MV-4-11 (cell line): ENCODE measurements around the gene GPX3.

Experiments used
- DNase-seq: peaks from one replicate; lab custom pipeline; 2025; lab: John Stamatoyannopoulos, UW

The GPX3 gene

DNA sequence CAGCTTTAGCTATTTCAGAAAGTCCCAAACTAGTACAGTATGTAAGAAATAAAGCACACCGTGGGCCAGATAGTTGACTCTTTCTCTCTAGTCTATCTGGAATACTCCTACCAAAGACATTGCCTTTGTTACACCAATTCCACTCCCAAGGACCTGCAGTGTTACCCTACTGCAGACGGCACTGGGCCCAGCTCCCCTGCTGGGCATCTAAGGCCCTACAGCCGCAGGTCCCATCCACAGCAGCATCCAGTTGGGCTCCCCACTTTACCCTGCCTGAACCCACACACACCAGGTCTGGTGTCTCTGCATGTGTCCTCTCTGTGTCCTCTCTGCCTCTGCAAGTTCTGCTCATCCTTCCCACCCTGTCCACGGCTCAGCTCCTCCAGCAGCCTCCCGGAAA, 37.9 kb downstream of the GPX3 start:
- no peak for DNase-seq

DNA sequence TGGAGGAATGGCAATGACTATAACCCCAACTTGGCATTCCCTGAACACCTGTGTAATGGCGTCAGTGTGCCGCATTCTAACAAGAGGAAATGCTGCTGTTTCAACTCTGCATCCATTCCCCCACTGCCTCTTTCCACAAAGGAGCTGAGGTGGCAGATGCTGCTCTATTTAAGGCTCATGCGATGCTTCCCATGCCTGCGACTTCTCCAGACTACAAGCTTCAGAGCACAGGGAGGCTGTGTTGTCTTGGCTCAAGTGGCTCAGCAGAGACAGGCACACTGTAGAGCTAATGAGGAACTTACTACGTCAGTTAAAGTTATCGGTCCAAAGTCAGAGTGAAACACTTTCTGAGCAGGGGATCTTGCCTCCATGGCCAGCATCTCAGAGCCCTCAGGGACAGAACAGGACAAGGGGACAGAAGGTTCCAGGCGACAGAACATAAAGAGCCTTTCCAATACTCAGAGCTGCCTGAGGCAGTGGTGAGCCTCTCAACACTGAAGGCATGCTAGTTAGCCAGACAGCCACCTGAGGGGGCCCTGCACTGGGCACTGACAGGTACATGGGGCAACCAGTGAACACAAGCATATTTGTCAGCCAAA, 38.6 kb downstream of the GPX3 start:
- peak; percentile 58 for DNase-seq

DNA sequence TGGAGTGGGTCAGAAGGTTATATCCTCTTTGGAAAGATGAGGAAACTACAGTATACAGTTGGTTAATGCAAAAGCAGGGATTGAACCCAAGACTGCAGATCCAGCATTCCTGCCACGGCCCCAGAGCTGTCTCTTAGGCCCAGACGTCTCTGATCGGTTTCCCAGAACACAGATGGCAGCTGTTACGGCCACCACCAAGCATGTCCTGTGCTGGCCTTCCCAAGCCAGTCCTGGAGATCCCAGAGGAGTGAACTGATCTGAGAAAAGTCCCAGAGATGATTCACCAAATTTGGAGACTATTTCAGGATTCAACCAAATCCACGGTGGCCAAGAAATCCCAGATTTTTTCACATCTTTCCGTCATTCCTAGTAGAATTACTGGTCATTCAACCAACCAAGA, 40.4 kb downstream of the GPX3 start:
- no peak for DNase-seq

DNA sequence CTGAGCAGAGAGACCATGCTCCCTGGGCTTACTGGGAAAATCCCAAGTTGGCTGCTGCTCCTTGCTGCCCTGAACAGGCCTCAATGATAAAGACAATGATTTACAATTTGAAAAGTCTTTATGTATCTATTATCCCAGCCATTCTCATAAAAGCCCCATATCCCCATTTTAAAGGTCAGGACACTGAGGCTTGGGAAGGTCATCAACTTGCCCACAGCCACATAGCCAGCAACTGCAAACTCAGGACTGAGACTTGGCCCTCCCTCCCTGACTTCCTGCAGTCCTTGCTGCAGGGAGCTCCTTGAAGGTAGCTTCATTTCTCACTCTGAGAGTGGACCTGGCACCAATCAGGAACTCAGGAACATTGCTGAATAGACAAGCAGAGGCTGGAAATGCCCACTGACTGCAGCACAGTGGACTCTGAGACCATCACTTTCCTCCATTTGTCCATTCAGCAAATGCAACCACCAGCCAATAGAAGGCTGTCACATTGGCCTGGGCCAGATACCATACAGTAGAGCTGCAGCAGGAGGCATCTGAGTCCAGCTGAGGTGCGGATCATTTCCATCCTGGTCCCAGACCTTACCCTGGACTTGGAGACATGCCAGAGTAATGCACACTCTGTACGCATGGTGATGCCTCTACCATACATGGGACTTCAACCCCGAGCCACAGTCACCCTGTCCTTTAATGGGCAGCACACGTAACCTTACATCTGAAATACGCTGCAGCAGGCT, 42.2 kb downstream of the GPX3 start:
- DNase-seq = no peak

DNA sequence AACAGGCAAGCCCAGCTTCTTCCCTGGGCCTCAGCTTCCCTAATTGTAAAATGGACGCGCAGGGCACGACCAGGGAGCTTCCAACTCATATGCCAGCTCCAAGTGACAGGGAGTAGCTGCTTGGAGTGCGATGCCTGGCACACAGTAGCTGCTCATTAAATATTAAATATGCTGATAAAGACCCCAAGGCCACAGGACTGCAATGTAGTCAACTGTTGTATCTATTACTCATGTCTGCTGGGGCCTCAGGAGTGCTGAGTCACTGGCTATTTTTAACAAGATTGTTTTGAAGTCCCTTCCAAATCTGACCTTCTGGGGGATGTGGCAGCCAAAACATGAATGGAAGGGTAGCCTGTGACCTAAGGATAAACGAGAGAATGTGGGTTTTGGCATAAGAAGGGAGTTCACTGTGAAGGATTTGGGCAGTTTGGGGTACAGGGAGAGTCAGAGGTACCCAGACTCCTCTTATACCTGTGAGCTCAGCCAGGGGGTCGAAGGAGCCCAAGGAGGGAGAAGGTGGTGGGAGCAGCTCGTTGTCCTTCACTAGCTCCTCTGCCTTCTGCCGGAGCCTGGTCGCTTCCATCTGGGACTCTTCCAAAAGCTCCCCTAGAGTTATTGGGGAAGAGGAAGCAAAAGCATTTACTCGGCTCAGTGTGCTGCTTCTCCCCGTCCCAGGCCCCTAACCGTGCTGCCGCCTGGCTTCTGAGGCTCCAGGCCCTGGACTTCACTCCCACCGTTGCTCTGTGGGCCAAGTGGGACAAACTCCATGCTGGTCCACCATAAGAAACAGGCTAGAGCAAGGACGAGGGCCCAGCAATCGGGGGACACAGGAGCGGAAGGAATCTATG, 43.0 kb downstream of the GPX3 start:
- DNase-seq = peak; percentile 76

DNA sequence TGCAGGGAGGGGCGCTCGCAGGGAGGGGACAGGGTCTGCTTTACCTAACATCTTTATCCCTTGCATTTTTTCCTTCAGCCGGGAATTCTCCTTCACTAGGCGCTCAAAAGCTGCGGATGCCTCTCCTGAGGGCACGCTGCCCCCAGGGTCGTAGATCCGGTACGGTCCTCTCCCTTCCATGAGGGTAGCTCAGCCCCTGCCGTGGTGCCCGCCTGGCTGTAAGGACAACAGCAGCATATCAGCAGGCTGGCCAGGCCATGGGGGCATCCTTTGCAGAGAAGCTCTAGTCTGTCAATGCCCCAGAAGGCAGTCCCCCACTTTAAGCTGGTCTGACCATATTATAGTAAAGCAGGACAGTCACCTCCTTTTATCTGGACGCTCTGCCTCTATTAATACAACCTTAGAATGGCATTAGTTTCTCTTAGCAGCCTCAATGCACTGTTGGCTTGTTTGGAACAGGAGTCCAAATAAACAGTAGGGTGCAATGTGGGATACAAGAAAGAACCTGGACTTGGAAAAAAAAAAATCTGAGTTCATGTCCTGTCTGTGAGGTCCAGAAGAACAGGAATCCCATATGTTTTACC, 44.6 kb downstream of the GPX3 start:
- DNase-seq = no peak

DNA sequence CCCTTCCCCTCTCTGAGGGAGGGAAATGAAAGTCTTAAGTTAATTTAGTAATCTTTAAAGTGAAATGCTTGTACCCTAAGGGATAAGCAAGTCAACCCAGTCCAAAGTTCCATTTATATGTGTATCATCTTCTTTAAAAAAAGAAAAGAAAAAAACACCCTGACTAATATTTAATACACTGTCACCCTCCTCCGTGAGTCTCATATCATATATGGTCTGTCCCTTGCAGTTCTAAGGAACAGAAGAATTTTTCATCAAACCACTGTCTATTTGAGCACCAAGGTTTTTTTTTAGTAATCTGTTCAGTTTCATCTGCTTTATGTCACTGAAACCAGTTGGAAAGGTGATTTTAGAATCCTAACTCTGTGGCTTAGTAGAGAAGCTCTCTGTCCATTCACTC, 45.2 kb downstream of the GPX3 start:
- DNase-seq = peak; percentile 11

DNA sequence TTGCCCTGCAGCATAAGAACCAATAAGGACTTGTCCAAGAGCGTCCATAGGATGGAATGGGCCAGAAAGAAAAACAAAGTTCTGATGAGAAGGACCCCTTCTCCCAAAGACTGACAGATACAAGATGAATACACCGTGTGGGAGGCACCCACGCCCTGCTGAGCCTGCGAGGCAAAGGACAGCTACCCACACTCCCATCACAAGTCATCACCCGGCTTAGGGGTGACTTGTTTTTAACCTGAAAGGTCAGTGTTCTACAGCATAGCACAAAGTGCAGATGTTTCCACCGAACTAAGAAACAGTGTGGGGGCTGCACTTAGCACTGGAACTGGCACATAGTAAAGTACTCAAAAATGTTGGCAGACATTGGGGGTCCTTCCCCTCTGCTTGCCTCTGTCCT, 46.5 kb downstream of the GPX3 start:
- DNase-seq = no peak

DNA sequence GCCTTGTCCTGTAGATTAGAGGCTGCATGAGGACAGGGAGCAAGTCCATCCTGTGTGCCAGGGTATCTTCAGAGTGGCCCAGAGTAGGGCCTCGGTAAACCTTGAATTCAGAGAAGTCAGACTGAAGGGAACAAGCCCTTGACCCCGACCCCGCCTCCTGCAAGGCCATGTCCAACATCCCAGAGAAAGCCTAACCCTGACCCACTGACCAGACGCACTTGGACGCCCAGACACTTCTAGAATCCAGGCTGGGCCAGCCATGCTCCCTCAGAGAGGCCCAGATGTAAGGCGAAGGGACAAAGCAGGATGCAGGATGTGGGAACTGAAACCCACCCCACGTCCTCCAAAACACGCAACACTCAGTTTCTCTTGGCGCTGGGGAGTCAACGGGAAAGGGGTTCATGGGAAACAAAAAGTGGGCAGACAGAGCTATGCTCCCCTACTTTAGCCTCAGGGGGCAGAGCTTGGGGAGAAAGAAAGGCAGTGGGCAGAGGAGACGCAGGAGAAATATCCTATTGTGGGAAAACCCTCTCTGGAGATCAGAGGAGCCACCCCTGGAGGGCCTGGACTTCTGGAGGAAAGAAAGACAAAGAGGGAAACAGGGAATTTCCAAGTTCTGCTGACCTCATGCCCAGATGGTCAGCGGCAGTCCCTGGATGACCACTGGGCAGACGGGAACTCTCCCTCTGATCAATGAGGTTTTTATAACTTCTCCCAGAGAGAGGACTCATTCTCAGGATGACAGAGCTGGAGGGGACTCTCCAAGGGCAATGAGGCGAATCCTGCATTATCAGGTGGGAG, 47.4 kb downstream of the GPX3 start:
- peak; percentile 16 for DNase-seq

DNA sequence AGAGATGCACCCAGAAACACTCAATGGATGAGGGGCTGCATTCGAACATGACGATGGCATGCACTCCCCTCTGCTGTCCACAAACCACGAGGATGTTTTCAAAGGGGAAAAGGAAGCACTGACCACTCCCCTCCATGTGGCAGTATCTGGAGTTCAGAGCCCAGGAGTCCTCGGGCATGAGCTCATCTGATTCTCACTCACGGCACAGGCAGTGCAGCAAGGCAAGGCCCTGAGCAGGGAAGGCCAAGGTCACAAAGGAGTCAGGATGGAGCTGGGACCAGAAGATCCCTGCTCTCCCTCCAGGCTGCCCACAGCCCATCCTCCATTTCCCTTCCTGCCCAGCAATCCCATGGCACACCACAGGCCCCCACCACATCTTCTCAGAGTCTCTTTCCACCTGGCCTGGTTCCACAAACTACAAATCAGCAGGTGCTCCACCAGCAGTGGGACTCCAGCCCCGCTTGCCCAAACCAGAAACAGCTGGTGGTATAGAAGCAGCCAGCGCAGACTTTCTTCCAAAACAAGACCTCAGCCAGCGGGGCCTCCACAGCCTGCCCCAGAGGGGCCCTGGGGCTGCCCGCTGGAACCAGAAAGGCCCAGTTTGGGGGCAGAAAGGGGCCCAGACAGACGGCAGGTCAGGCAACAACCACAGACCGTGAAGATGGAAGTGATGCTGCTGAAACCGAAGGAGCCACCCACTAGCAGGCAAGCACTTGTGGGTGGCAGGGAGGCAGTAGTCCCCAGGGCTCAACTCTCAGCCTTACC, 48.2 kb downstream of the GPX3 start:
- DNase-seq = peak; percentile 22

DNA sequence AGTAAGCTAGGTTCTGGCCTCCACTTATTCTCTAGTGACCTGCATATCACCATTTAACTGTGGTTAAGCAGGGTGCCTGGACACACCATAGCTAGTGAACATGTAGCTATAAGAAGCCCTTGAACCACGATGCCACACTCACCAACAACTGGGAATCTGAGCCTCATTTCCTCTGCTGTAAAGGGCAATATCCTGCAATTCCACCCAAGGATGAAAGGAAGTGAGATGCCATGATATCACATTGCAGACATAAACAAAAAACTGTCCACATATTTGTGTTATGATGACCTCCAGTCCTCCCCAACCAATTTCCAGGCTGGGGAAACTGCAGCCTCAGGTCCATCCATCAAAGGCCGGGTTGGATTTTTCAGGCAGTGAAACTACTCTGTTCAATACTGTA, 50.1 kb downstream of the GPX3 start:
- no peak for DNase-seq

DNA sequence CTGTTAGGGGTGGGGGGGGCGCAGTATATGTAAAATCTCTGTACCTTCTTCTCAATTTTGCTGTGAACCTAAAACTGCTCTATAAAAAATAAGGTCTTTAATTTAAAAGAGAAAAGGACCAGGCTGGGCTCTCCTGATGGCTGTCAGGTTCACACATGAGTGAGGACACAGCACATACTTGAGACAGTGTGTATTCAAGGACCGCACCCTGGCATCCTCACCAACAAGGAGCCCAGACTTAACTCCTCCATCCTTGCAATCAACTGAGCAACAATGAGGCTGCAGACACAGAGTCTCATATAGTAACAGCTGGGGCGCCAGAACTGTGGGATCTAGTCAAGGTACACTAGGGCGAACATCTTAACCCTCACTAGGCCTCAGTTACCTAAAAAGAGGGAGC, 50.6 kb downstream of the GPX3 start:
- no peak for DNase-seq

DNA sequence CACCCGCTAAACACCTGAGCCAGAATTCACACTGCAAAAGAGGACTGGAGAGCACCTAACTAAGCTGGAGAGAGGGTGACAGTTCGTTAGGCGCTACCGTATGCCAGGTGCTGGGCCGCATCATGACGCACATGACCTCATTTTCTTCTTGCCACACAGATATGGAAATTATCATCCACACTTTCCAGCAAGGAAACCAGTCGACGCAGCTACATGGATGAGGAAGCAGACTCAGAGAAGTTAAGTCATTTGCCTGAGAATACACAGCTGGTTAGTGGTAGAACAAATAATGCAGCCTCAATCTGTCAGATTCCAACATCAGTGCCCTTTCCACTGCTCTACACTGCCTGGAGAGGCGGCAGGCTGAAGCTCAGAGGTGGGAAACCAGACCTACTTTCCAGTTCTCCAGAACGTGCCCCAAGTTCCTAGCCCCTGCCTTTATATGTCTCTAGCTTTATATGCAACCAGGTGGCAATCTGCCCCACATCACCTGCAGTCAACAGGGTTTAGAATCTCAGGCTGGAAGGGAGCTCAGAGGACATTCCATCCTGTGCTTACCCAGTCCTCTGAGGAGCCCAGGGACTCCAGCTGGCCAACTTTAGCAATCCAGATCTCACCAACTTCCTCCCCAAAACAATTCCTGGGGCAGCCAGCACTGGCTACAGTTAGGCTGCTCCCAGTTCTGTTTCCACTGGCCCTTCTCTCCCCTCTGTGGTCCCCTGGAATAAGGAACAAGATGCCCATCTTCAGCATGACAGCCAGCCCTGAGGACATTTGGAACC, 51.6 kb downstream of the GPX3 start:
- no peak for DNase-seq

DNA sequence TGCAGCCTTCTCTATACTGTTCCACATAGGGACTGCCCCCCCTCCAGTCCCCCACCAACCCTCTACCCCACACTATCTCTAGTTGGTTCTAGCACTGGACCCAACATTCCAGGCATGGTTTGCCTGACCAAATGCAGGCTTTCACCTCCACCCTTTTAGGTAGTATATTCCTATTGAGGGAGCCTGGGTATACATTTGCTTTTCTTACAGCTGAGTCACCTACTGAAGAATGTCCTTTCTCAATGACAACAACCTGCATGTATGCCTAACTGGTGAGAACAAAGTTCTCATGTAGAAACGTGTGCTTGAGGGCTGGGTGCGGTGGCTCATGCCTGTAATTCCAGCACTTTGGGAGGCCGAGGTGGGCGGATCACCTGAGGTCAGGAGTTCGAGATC, 52.2 kb downstream of the GPX3 start:
- no peak for DNase-seq

DNA sequence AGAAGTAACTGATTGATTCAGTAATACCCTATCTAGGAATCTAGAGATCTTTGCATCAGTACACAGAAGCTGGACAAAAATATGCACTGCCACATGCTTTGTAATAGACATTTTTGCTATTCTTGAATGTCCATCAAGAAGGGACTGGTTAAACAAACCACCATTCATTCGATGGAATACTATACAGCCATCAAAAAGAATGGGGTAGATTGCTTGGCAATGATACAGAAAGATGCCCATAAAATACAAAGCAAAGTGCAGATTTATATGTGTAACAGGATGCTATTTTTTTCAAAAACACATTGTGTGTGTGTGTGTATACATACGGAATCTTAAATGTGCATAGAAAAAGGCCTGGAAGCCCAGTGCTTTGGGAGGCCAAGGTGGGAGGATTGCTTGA, 52.9 kb downstream of the GPX3 start:
- DNase-seq = no peak

DNA sequence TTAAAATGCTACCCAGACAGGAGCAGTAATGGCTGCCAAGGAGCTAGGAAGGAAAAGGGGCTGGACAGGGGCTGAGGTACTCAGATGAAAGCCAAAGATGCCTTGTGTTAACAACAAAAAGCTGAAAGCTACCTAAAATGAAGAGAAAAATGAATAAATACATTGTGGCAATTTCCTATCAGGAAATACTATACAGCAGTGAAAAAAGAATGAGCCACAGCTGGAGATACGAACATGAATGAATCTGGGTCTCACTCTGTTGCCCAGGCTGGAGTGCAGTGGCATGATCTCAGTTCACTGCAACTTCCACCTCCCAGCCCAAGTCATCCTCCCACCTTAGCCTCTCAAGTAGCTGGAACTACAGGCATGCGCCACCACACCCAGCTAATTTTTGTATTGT, 54.2 kb downstream of the GPX3 start:
- DNase-seq = no peak

DNA sequence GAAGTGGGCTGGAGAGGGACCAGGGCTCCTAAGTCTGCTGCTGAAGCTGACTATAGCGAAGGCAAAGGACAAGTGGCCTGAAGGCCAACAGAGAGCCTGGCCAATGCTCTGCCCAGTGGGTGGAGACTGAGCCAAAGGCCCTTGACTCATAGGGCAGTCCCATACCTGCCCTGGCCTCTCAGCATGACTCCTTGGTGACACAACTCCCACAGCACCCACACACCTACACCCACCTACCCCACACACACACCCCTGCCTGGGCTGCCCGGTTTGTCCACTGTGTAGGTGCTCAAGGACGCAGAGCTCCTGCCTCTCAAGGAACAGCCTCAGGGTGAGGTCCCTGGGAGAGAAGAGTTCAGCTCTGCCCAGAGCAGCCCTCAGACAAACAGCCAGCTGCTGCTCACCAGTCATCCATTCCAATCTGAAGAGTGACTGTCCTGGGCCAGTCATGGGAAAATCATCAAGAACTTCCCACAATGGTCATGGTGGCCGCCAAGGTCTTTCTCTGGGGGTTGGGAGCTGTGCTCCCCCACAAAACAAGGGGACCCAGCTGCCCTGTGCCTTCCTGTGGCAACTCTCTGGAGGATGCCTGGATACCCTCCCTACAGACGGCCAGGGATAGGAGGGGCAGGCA, 55.4 kb downstream of the GPX3 start:
- DNase-seq = no peak

DNA sequence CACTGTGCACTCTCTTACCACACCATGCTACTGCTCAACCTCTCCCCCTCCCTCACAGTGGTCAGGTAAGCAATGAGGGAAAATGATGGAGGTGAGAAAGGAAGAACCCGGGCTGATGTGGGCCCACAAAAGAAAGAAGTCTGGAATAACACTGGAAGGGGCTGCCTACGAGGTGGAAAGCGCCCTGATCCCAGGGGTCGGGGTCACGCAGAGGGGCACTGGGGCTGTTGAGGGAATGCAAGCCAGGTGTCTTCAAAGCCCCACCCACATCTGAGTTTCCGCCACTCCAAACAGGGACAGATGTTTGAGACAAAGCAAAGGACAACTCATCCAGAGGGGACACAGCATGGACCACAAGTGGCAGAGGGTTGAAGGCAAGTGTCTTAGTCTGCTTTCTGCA, 56.2 kb downstream of the GPX3 start:
- no peak for DNase-seq

DNA sequence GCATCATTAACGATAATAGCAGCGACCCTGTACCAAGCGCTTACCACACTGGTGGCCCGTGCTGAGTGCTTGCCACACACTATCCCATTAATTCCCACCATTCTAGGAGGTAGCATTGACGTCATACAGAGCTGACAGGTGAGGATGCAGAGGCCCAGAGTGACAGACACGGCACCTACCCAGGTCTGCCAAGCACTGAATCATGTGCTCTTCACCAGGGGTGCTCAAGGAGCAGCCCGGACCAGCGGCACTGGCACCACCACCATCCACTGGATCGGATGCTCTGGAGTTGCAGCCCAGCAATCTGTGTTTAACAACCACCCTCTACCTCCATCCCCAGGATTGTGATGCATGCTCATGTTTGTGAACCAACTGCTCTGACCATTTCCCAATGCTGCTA, 57.0 kb downstream of the GPX3 start:
- DNase-seq = no peak

DNA sequence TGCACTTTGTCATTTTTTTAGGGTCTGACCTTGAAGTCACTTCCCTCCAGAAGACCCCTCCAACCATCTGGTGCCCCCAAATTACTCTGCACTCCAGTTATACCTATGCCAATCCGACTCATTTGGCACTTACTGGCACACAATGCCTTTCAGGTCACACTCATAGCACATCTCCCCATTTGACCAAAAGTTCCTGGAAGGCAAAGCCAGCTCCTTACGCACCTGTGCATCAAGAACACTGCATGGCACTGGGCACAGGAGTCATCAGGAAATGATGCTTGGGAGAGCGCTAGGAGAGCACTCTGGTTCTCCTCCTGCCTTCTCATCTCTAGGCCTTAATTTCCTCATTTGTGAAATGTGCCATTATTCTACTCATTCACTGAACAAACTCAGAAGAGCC, 57.6 kb downstream of the GPX3 start:
- no peak for DNase-seq
